Activated CD8-positive, alpha-beta memory T cell treated with anti-CD3 and anti-CD28 coated beads, Interleukin-2, amount 50 U/mL, for 1 hour (primary cell): ENCODE data around the gene API5.
A peak's percentile ranks its signal among the peaks of the same experiment; 100 is the strongest.
"Not testable (repeated sequence)": the region's sequence is repeated elsewhere in the genome, so short reads cannot be mapped to it uniquely, and the experiment has no call there.

Experiments
- DNase-seq: peaks from one replicate; pipeline ENCODE4 v3.0.0-alpha.2; 2020; ENCODE audit errors: extremely low read depth

The API5 gene

GRCh38 chr11:43311791-43312607 is at the start of gene API5:
Gene API5 (plus strand): TSS chr11:43311996. CDS start chr11:43312128, 132 bp downstream.
- DNase-seq = peak; percentile 76

GRCh38 chr11:43267856-43268580 is 43.8 kb upstream of the API5 start:
- no peak for DNase-seq

GRCh38 chr11:43268786-43269185 is 43.0 kb upstream of the API5 start:
- no peak for DNase-seq

- DNase-seq = no peak
These were observed 42.4 kb upstream of the API5 start for GRCh38 chr11:43269254-43269918.

- DNase-seq = no peak
These were observed 41.3 kb upstream of the API5 start for GRCh38 chr11:43270468-43270867.

- DNase-seq = no peak
These were observed 33.4 kb upstream of the API5 start for GRCh38 chr11:43278193-43278956.

- no peak for DNase-seq
These were observed 29.0 kb upstream of the API5 start for GRCh38 chr11:43282607-43283440.

GRCh38 chr11:43285826-43286225 is 26.0 kb upstream of the API5 start:
- no peak for DNase-seq

- DNase-seq = no peak
These were observed 22.4 kb upstream of the API5 start for GRCh38 chr11:43289368-43289767.

GRCh38 chr11:43298397-43298796 is 13.4 kb upstream of the API5 start:
- no peak for DNase-seq

- no peak for DNase-seq
These were observed 4.2 kb downstream of the API5 start for GRCh38 chr11:43315966-43316365.

- DNase-seq = no peak
These were observed 4.7 kb downstream of the API5 start for GRCh38 chr11:43316451-43316850.

GRCh38 chr11:43327987-43328386 is 16.2 kb downstream of the API5 start:
- no peak for DNase-seq

GRCh38 chr11:43328482-43328881 is 16.7 kb downstream of the API5 start:
- no peak for DNase-seq

- DNase-seq = no peak
These were observed 29.4 kb downstream of the API5 start for GRCh38 chr11:43341159-43341558.

- DNase-seq = not testable (repeated sequence)
These were observed 39.6 kb downstream of the API5 start for GRCh38 chr11:43351426-43351825.

- no peak for DNase-seq
These were observed 42.5 kb downstream of the API5 start for GRCh38 chr11:43354311-43354710.

GRCh38 chr11:43356336-43356735 is 44.5 kb downstream of the API5 start:
- DNase-seq = no peak

GRCh38 chr11:43358279-43358800 is 46.5 kb downstream of the API5 start:
- no peak for DNase-seq

- DNase-seq = peak; percentile 75
These were observed 47.1 kb downstream of the API5 start, which contains the start of gene TTC17 for GRCh38 chr11:43358801-43359421. Gene TTC17 (plus strand): TSS chr11:43358920. CDS start chr11:43358955, 35 bp downstream.
